ENCODE data around the gene GPD1L. TPM values are rescaled to one million over a fixed set of nuclear protein-coding genes. Genes with fewer than 3 reads are reported as not detected.

GPD1L gene
- total RNA-seq, 2 donors from 2014 or later = 8.4 to 13.6 TPM

Other genes with a start within 250 kb of the GPD1L start
- 10 to 100 TPM in 1 of 2 donors, 1 to 10 TPM in 1; 1.1 to 32.6 TPM for gene OSBPL10, start 125.4 kb upstream of the GPD1L start, total RNA-seq
- gene ZNF860, start 124.9 kb upstream of the GPD1L start, total RNA-seq = 1 to 10 TPM in 1 of 2 donors, not detected in 1; 1.7 TPM
- gene CMTM8, start 132.1 kb downstream of the GPD1L start, total RNA-seq = 1 to 10 TPM; 7.8 to 9.5 TPM